COLO829 (cell line): ENCODE results near the gene KRTAP2-1.
"Not testable (repeated sequence)": the region's sequence is repeated elsewhere in the genome, so short reads cannot be mapped to it uniquely, and the experiment has no call there.

Experiments
- DNase-seq: peaks from one replicate; pipeline ENCODE4 v3.0.0; 2012; ENCODE audit warnings: low spot score

KRTAP2-1 gene

GRCh38 chr17:41046735-41047465 is at the start of gene KRTAP2-1:
Gene KRTAP2-1 (minus strand): TSS chr17:41047316. CDS start chr17:41047267, 49 bp downstream.
- DNase-seq = not testable (repeated sequence)

- DNase-seq = no peak
These were observed 48.9 kb upstream of the KRTAP2-1 start for GRCh38 chr17:41096055-41096454.

GRCh38 chr17:41088760-41089352 is 41.7 kb upstream of the KRTAP2-1 start:
- not testable (repeated sequence) for DNase-seq

GRCh38 chr17:41084100-41084856 is 37.2 kb upstream of the KRTAP2-1 start, which contains the start of gene KRTAP4-7:
Gene KRTAP4-7 (plus strand): TSS chr17:41084150. CDS start chr17:41084207, 57 bp downstream.
- DNase-seq = not testable (repeated sequence)

GRCh38 chr17:41083427-41083826 is 36.3 kb upstream of the KRTAP2-1 start:
- DNase-seq = not testable (repeated sequence)

GRCh38 chr17:41082626-41083025 is 35.5 kb upstream of the KRTAP2-1 start:
- DNase-seq = peak; percentile 91

- DNase-seq = no peak
These were observed 29.7 kb upstream of the KRTAP2-1 start for GRCh38 chr17:41076788-41077187.

GRCh38 chr17:41073676-41074075 is 26.6 kb upstream of the KRTAP2-1 start:
- DNase-seq = no peak

GRCh38 chr17:41071606-41072360 is 24.7 kb upstream of the KRTAP2-1 start:
- DNase-seq = no peak

- DNase-seq = no peak
These were observed 21.9 kb upstream of the KRTAP2-1 start for GRCh38 chr17:41069031-41069430.

- DNase-seq = no peak
These were observed 20.2 kb upstream of the KRTAP2-1 start for GRCh38 chr17:41067281-41067680.

- no peak for DNase-seq
These were observed 18.9 kb upstream of the KRTAP2-1 start, which contains the start of gene KRTAP2-4 for GRCh38 chr17:41065829-41066624. Gene KRTAP2-4 (minus strand): TSS chr17:41065879. CDS start chr17:41065845, 34 bp downstream.

GRCh38 chr17:41065016-41065689 is 18.0 kb upstream of the KRTAP2-1 start:
- not testable (repeated sequence) for DNase-seq

- no peak for DNase-seq
These were observed 17.2 kb upstream of the KRTAP2-1 start for GRCh38 chr17:41064301-41064700.

GRCh38 chr17:41063449-41063848 is 16.3 kb upstream of the KRTAP2-1 start:
- no peak for DNase-seq

- peak; percentile 20 for DNase-seq
These were observed 14.8 kb upstream of the KRTAP2-1 start for GRCh38 chr17:41061964-41062363.

GRCh38 chr17:41060052-41060604 is 13.0 kb upstream of the KRTAP2-1 start, which contains the start of gene KRTAP2-3:
Gene KRTAP2-3 (minus strand): TSS chr17:41060114. CDS start chr17:41060050, 64 bp downstream.
- peak; percentile 89 for DNase-seq

- DNase-seq = peak; percentile 82
These were observed 12.3 kb upstream of the KRTAP2-1 start for GRCh38 chr17:41059276-41060051.

GRCh38 chr17:41058741-41059140 is 11.6 kb upstream of the KRTAP2-1 start:
- DNase-seq = no peak
